HepG2 (cell line): ENCODE results near the gene STYX. TPM values are rescaled to one million over a fixed set of nuclear protein-coding genes. Genes with fewer than 3 reads are reported as not detected.

Experiments
- BORCS8-MEF2B ChIP-seq: sonication (generic); formaldehyde crosslinking; IDR thresholded peaks from 2 replicates; pipeline ENCODE4 v1.8.0; 2022; ENCODE audit warnings: mild to moderate bottlenecking, missing genetic modification reagents
- ESRRA ChIP-seq: sonication (generic); formaldehyde crosslinking; IDR thresholded peaks from 2 replicates; pipeline ENCODE4 v1.5.1; 2020; ENCODE audit warnings: mild to moderate bottlenecking, low read depth, missing genetic modification reagents
- HBP1 ChIP-seq: IDR thresholded peaks from 2 replicates; pipeline ENCODE4 v1.6.1; 2016; ENCODE audit warnings: low read depth, control low read depth
- HOXA5 ChIP-seq: sonication (generic); formaldehyde crosslinking; IDR thresholded peaks from 2 replicates; pipeline ENCODE4 v1.4.0; 2020; ENCODE audit warnings: missing genetic modification reagents
- KLF12 ChIP-seq: sonication (generic); formaldehyde crosslinking; IDR thresholded peaks from 2 replicates; pipeline ENCODE4 v1.4.0; 2020; ENCODE audit warnings: missing genetic modification reagents, borderline replicate concordance
- MLXIP ChIP-seq: sonication (generic); formaldehyde crosslinking; IDR thresholded peaks from 2 replicates; pipeline ENCODE4 v1.9.0; 2021; ENCODE audit warnings: missing genetic modification reagents, borderline replicate concordance
- MTERF4 ChIP-seq: sonication (generic); formaldehyde crosslinking; IDR thresholded peaks from 2 replicates; pipeline ENCODE4 v1.8.0; 2023; ENCODE audit warnings: mild to moderate bottlenecking, missing genetic modification reagents
- REPIN1 ChIP-seq: sonication (generic); formaldehyde crosslinking; IDR thresholded peaks from 2 replicates; pipeline ENCODE4 v1.8.0; 2022; ENCODE audit warnings: missing genetic modification reagents, low read depth, mild to moderate bottlenecking, borderline replicate concordance
- SALL1 ChIP-seq: sonication (generic); formaldehyde crosslinking; IDR thresholded peaks from 2 replicates; pipeline ENCODE4 v1.8.0; 2022; ENCODE audit warnings: mild to moderate bottlenecking, missing genetic modification reagents
- SAP130 ChIP-seq: IDR thresholded peaks from 2 replicates; pipeline ENCODE4 v1.6.1; 2016; ENCODE audit warnings: low read depth
- SATB2 ChIP-seq: sonication (generic); formaldehyde crosslinking; IDR thresholded peaks from 2 replicates; pipeline ENCODE4 v1.5.0; 2020; ENCODE audit warnings: missing genetic modification reagents
- TGIF2 ChIP-seq: IDR thresholded peaks from 2 replicates; pipeline ENCODE4 v1.6.1; 2016; ENCODE audit warnings: control low read depth, missing compliant biosample characterization
- TOPORS ChIP-seq: sonication (generic); formaldehyde crosslinking; IDR thresholded peaks from 2 replicates; pipeline ENCODE4 v1.8.0; 2023; ENCODE audit warnings: mild to moderate bottlenecking, missing genetic modification reagents
- TP53 ChIP-seq: sonication (generic); formaldehyde crosslinking; conservative IDR thresholded peaks from 2 replicates; pipeline ENCODE4 v1.4.0; 2020; ENCODE audit warnings: missing genetic modification reagents
- WIZ ChIP-seq: sonication (generic); formaldehyde crosslinking; IDR thresholded peaks from 2 replicates; pipeline ENCODE4 v1.5.1; 2020; ENCODE audit warnings: mild to moderate bottlenecking, missing genetic modification reagents
- ZBTB34 ChIP-seq: sonication (generic); formaldehyde crosslinking; IDR thresholded peaks from 2 replicates; pipeline ENCODE4 v1.8.0; 2022; ENCODE audit warnings: mild to moderate bottlenecking, missing genetic modification reagents
- ZNF10 ChIP-seq: sonication (generic); formaldehyde crosslinking; IDR thresholded peaks from 2 replicates; pipeline ENCODE4 v1.4.0; 2020; ENCODE audit warnings: mild to moderate bottlenecking, low read depth, missing genetic modification reagents, borderline replicate concordance
- ZNF256 ChIP-seq: sonication (generic); formaldehyde crosslinking; conservative IDR thresholded peaks from 2 replicates; pipeline ENCODE4 v1.4.0; 2020; ENCODE audit warnings: missing genetic modification reagents
- ZNF430 ChIP-seq: sonication (generic); formaldehyde crosslinking; IDR thresholded peaks from 2 replicates; pipeline ENCODE4 v1.9.0; 2021; ENCODE audit warnings: mild to moderate bottlenecking, missing genetic modification reagents
- ZNF878 ChIP-seq: sonication (generic); formaldehyde crosslinking; IDR thresholded peaks from 2 replicates; pipeline ENCODE4 v1.8.1; 2023; ENCODE audit warnings: mild to moderate bottlenecking, missing genetic modification reagents, moderate library complexity
- ZNF879 ChIP-seq: sonication (generic); formaldehyde crosslinking; IDR thresholded peaks from 2 replicates; pipeline ENCODE4 v1.8.1; 2023; ENCODE audit warnings: missing genetic modification reagents
- polyA plus RNA-seq, 8 experiments: library from polyadenylated mRNA; depleted of rRNA in 3 of 8; stranded (reverse) in 7 of 8; unstranded in 1 of 8; fragments of >200 nt; fragmentation: Illumina TruSeq in 4 of 8; extraction: Trizol in 4 of 8; gene quantifications; 2 replicates each; pipeline versions ENCODE4 v1.2.1 to v1.2.3, GENCODE V29; 2011 to 2016; ENCODE audit warnings: low read depth in 4 of 8, missing spikeins in 1 of 8, mixed read lengths in 1 of 8; ENCODE audit not compliant: insufficient read depth in 1 of 8
- total RNA-seq, 5 experiments: library from RNA; depleted of rRNA; stranded (reverse); fragments of >200 nt; fragmentation: Illumina TruSeq; extraction: Trizol; gene quantifications; 2 replicates each; pipeline ENCODE4 v1.2.3, GENCODE V29; 2016; ENCODE audit warnings: low read depth in 1 of 5

The STYX gene
- total and polyA plus RNA-seq, 2 of the 13 experiments (the other 11 are each of a cell fraction or from before 2014, with no cell fraction given), result 6.6 to 10.9 TPM

- peak; percentile 89 for TF ChIP-seq HBP1
- 0 out of 2 replicates have a peak, but pooled peaks have one; percentile 50 for TF ChIP-seq HOXA5
- peak; percentile 60; the same call in 1 of the 2 replicates for TF ChIP-seq SAP130 (CRISPR knock-in tag)
- TF ChIP-seq SALL1 (CRISPR knock-in tag), result peak; percentile 71
- no peak; the same call in 1 of the 2 replicates for TF ChIP-seq ZNF879 (CRISPR knock-in tag)
- no peak for TF ChIP-seq TP53
- no peak for TF ChIP-seq ZNF10 (CRISPR knock-in tag)
- peak; percentile 44; the same call in 1 of the 2 replicates for TF ChIP-seq ZNF878 (CRISPR knock-in tag)
- 0 out of 2 replicates have a peak, but pooled peaks have one; percentile 23 for TF ChIP-seq ZNF256
- 0 out of 2 replicates have a peak, but pooled peaks have one; percentile 49 for TF ChIP-seq ESRRA (CRISPR knock-in tag)
- no peak for TF ChIP-seq MLXIP (CRISPR knock-in tag)
- no peak for TF ChIP-seq WIZ (CRISPR knock-in tag)
- TF ChIP-seq TGIF2 (CRISPR knock-in tag), result no peak
- TF ChIP-seq ZNF430 (CRISPR knock-in tag), result no peak
- 0 out of 2 replicates have a peak, but pooled peaks have one; percentile 22 for TF ChIP-seq MTERF4 (CRISPR knock-in tag)
- TF ChIP-seq REPIN1 (CRISPR knock-in tag), result peak; percentile 50
- TF ChIP-seq KLF12, result peak; percentile 29; the same call in 1 of the 2 replicates
- no peak for TF ChIP-seq SATB2 (CRISPR knock-in tag)
- TF ChIP-seq ZBTB34, result peak; percentile 54; the same call in 1 of the 2 replicates
- TF ChIP-seq BORCS8-MEF2B (CRISPR knock-in tag), result peak; percentile 73; the same call in 1 of the 2 replicates
- no peak for TF ChIP-seq TOPORS
Observed at GRCh38 chr14:52706724-52707706, 23.0 kb upstream of the STYX start, which contains the start of gene PSMC6 (continued).
